GM21360 (cell line): ENCODE results near the gene FFAR4.

Experiments
- ATAC-seq: cut with Tn5 transposase; IDR thresholded peaks from one replicate; pipeline ENCODE4 v1.9.1; 2021; ENCODE audit warnings: mild to moderate bottlenecking, moderate library complexity; ENCODE audit not compliant: unreplicated experiment

The FFAR4 gene

GRCh38 chr10:93598157-93598556 is 31.7 kb downstream of the FFAR4 start:
- ATAC-seq = no peak

GRCh38 chr10:93599335-93599734 is 32.9 kb downstream of the FFAR4 start:
- ATAC-seq = no peak

GRCh38 chr10:93599778-93600177 is 33.3 kb downstream of the FFAR4 start:
- no peak for ATAC-seq

- no peak for ATAC-seq
These were observed 34.1 kb downstream of the FFAR4 start for GRCh38 chr10:93600446-93601145.

GRCh38 chr10:93601146-93601773 is 34.8 kb downstream of the FFAR4 start, which contains the start of gene RBP4:
Gene RBP4 (minus strand): TSS chr10:93601235. CDS start chr10:93601028, 207 bp downstream.
- ATAC-seq = no peak

- ATAC-seq = no peak
These were observed 35.3 kb downstream of the FFAR4 start for GRCh38 chr10:93601774-93602162.

GRCh38 chr10:93603023-93603422 is 36.6 kb downstream of the FFAR4 start:
- ATAC-seq = no peak

- ATAC-seq = no peak
These were observed 37.7 kb downstream of the FFAR4 start for GRCh38 chr10:93604146-93604545.

GRCh38 chr10:93608421-93608820 is 42.0 kb downstream of the FFAR4 start:
- ATAC-seq = no peak

- ATAC-seq = no peak
These were observed 45.8 kb downstream of the FFAR4 start, which contains the start of gene PDE6C for GRCh38 chr10:93612311-93612710. Gene PDE6C (plus strand): TSS chr10:93612537. CDS start chr10:93612726, 189 bp downstream.

- ATAC-seq = no peak
These were observed 46.7 kb downstream of the FFAR4 start for GRCh38 chr10:93613126-93613525.

GRCh38 chr10:93614101-93614825 is 47.8 kb downstream of the FFAR4 start:
- ATAC-seq = no peak

GRCh38 chr10:93615576-93616235 is 49.2 kb downstream of the FFAR4 start:
- no peak for ATAC-seq

- ATAC-seq = no peak
These were observed 54.5 kb downstream of the FFAR4 start for GRCh38 chr10:93620925-93621324.

- no peak for ATAC-seq
These were observed 56.5 kb downstream of the FFAR4 start for GRCh38 chr10:93622942-93623341.

- ATAC-seq = no peak
These were observed 62.4 kb downstream of the FFAR4 start for GRCh38 chr10:93628858-93629257.

- ATAC-seq = no peak
These were observed 63.3 kb downstream of the FFAR4 start for GRCh38 chr10:93629647-93630305.

GRCh38 chr10:93630625-93631557 is 64.4 kb downstream of the FFAR4 start:
- no peak for ATAC-seq
